GM18502 (cell line): ENCODE data around the gene CHD6.
"Not testable (repeated sequence)": the region's sequence is repeated elsewhere in the genome, so short reads cannot be mapped to it uniquely, and the experiment has no call there.

ENCODE experiments used
- ATAC-seq: cut with Tn5 transposase; IDR thresholded peaks from one replicate; pipeline ENCODE4 v1.9.1; 2021; ENCODE audit warnings: mild to moderate bottlenecking; ENCODE audit not compliant: unreplicated experiment, poor library complexity

Gene CHD6

GRCh38 chr20:41552295-41553068 lies 65.7 kb downstream of the CHD6 start:
- ATAC-seq, result no peak

DNA sequence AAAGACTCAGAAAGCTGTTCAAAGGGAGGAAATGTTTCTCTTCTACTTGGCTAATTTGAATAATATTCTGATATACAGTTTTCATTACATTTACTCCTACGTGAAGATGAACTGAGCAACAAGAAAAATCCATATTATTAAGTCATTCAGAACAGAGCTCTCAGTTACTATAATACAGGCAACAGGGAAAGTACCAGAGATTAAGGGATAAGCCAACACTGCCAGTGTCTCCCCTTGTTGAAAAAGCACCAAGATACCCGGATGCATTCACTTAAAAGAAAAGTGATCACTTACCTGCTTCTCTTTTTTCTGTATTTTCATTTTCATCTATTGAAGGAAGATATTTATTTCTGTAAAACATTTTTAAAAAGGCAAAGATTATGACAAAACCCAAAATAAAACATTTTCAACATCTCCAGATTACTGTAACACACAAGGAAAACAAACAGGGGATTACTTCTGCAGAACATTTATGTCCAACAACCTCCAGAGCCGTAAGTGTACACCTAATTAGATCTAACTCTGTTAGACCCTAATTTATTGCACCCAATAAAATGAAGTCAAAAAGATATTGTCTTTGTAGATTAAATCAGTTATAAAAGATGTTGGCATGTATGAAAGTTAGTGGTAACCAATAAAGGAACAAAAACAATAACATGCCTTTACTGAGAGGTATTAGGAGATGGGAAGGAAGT lies 67.0 kb downstream of the CHD6 start:
- ATAC-seq, result no peak

DNA sequence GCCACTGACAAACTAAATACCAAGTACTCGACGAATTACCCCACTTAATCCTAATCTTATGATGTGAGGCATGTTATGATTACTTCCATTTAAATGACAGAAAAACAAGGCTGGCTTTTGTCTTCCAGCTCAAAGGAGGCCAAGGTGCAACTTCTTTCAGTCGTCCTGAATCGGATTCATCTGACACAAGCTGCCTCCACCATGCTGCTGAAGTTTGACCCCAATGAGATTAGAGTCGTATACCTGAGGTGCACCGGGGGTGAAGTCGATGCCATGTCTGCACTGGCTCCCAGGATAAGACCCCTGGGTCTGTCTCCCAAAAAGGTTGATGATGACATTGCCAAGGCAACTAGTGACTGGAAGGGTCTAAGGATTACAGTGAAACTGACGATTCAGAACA lies 71.0 kb downstream of the CHD6 start:
- no peak for ATAC-seq

DNA sequence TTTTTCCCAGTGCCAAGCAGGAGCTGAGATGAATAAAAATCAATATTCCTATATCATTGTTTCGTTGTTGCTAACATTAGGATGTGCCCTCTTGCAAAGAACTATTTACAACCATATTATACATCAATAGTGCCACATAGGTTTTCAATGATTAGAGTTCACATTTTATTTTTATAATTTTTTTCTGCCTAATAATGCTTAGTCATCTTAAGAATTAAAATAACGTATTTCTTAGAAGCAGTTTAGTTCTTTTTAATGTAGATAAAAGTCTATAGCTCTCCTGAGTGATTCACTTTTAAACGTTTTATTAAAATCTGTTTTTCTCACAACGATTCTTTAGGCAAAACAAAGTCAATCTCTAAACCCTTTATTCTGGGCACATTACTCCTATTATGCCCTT lies 71.6 kb downstream of the CHD6 start:
- no peak for ATAC-seq

GRCh38 chr20:41544472-41544871 lies 73.7 kb downstream of the CHD6 start:
- no peak for ATAC-seq

DNA sequence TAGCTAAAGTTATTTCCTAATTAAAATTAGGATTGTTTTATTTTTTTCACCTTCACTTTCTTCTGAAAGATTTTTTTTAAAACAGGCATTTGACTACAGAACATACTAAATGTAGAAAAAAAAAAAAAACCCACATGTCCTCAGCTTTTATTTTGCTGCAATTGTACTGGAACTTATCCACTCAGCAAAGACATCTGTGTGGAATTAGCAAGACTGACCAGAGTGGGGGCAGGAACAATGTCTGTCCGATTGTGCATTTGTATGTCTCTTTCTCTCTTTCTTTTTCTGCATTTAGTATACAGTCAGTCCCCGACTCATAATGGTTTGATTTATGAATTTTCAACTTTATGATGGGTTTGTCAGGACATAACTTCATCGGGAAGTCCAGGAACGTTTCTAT lies 77.3 kb downstream of the CHD6 start:
- ATAC-seq, result no peak

DNA sequence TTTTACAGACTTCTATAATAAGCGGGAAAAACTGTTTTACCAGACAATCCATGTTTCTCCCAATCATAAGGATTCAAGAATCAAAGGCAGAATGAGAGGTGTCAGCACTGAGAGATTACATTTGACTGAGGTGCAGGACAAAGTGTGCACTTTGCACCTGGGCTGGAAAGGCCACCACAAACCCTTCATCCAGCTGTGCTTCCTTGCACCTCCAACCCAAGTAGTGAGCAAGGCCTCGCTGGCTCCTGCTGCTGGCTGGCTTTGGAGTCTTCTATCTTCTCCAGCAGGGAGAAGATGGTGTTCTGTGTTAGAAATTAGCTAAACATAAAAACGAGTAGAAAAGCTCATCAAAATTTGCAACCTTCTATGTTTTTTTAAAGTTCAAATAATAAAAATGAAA lies 77.7 kb downstream of the CHD6 start:
- ATAC-seq, result no peak

DNA sequence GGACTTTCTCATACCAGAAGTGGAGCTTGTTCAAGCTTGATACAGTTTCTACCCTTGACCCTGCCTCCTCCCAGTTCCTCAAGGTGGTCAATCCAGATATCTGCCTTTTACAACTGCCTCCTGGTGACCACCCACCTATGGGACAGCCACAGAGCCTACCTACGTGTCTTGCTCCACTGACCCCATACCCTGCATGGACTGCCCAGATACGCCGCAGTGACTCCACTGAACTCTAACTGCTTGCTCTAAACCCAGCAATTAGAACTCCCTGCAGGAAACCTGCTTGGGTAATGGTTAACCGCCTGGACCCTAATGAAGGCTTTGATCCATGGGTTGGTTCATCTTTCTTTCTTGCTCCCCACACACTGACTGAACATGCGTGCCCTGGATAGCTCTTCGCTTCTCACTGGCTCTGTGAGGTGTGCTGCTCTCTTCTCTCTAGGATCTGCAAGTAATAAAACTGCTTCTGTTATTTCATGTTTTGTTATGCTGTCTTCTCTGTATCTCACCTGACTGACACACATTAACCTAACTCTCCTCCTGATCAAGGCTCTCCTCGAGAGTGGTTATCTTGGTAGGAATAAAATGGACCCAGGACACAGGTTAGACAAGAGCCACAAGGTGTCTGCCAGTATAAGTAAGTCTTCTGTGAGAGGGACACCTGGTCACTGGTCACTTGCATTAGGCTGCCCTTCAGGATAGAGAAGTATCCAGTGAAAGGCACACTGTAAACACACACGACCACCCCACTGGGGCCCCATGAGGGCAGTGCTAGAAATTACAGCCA lies 79.2 kb downstream of the CHD6 start:
- ATAC-seq, result no peak

DNA sequence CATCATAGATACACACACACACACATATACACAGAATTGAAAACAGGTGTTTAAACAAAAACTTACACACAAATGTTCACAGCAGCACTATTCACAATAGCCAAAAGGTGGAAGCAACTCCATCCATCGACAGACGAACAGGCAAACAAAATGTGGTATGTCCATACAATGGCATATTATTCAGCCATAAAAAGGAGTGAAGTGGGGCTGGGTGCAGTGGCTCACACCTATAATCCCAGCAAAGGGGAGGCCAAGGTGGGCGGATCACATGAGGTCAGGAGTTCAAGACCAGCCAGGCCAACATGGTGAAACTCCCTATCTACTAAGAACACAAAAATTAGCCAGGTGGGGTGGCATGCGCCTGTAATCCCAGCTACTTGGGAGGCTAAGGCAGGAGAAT lies 80.3 kb downstream of the CHD6 start:
- ATAC-seq, result no peak

- not testable (repeated sequence) for ATAC-seq
These were observed 82.6 kb downstream of the CHD6 start for GRCh38 chr20:41535551-41535950.

DNA sequence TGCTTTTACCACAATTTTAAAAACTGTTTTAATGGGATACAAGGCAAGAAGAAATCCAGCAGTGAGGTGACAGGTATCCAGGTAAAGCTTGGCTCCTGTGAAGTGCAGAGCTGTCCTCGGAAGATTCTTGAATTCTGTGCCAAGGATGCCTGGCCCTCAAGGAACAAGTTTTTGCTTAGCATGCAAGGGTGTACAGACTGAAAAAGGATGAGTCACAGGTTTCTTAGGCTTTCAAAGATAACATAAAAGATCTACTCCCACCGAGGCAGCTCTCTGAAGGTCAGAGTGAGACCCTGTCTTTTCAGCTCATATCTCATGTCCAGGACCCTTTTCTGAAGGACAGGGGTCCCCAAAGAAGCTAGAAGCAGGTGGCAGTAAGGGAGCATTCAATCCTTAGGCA lies 83.3 kb downstream of the CHD6 start:
- no peak for ATAC-seq

DNA sequence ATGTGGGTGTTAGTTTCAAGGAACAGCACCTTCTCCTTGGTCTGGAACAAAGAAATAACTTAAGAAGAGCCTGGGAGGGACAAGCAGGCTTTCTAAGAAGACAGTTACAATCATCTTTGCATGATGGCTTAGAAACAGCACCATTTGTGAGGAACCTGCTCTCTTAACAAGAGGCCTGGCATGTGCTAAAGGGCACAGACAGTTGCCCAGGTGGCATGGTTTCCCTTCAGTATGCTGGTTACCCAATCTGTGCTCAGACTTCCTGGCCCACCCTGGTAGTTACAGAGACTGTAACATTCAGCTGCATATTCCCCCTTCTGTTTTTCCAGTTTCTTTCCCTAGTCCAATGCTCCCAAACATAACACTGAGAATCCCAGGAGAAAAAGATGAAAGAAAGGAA lies 84.0 kb downstream of the CHD6 start:
- no peak for ATAC-seq

GRCh38 chr20:41533537-41534136 lies 84.5 kb downstream of the CHD6 start:
- no peak for ATAC-seq

DNA sequence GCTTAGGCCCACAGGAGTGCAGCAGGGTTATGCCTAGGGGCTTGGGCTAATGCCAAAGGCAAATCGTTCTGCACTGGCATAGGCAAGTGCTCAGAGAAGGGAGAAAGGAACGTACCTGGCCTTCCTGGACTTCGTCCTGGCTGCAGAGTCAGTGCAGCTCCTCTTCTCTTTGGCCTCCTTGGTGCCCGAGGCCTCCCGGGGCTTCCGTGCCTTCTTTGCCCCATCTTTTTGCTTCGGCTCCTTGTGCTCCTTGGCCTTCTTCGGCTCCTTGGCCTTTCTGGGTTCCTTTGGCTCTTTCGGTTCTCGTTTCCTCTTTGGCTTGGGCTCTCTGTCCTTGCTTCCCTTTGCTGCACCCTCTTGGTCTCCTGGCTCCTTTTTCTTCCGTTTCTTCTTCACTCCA lies 85.2 kb downstream of the CHD6 start:
- no peak for ATAC-seq

DNA sequence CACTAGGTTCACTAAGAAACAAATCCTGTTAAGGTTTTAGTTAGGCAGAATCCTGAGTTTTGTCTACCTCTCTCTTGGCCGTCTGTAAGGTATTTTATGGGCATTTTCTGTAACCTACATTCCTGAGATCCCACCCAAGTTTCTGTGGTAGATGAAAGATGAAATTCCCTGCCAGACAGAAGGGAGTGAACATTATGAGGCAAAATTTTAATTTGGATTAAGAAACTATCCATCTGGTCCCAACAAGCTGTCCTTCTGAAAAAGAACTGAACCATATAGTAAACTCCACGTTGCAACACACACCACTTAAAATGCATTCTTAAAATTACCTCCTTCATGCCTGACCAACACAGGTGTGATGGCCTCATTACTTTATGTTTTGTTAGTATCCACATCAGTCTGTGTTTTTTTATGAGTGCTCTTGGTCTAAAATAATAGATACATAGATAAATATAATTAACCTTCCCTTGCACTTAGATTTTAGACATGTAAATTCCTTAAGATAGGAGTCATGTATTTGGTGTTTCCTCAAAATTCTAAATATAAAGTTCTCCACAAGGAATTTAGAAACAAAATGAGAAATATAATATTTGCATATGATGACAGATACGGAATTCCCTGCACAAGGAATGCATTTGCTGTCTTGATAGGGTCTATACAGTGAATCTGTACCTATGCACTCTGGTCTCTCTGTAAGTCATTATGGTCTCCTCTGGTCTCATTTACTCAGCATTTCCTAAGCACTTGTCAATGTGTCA lies 86.5 kb downstream of the CHD6 start:
- no peak for ATAC-seq

- no peak for ATAC-seq
These were observed 87.3 kb downstream of the CHD6 start for GRCh38 chr20:41530923-41531322.

DNA sequence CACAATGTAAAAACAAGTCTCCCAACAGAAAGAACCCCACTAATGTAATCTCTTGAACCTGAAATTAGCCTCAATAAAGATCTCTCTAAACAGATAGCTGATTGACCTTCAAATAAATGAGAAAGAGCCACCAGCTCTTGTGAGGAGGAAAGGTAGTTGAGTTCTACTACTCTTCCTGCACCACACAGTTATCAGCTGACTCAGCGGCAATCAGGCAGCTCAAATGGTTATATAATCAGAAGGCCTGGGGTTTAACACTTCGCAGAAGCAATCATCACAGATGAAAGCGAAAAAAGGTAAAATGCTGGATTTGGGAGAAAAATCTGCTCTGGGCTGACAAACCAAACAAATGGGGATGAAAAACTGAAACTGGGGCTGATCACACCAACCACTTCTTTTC lies 91.8 kb downstream of the CHD6 start:
- no peak for ATAC-seq

GRCh38 chr20:41524980-41525613 lies 93.1 kb downstream of the CHD6 start:
- no peak for ATAC-seq

DNA sequence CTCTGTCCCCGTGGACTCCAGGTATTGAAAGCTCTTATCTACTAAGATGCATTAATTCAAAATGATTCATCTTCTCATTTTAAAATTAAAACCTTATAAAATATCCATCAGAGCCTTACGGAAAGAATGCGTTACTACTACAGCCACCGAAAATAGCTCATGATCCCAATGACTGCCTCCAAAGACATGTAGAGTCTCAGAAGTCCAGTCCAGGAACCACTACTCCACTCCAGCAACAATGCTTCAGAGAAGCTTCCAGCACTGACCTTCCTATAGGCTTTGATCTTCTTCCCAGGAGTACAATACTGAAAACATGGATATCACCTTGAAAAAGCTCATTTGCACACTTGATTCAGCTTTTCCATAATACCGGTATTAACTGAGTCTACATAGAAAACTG lies 94.3 kb downstream of the CHD6 start:
- no peak for ATAC-seq

DNA sequence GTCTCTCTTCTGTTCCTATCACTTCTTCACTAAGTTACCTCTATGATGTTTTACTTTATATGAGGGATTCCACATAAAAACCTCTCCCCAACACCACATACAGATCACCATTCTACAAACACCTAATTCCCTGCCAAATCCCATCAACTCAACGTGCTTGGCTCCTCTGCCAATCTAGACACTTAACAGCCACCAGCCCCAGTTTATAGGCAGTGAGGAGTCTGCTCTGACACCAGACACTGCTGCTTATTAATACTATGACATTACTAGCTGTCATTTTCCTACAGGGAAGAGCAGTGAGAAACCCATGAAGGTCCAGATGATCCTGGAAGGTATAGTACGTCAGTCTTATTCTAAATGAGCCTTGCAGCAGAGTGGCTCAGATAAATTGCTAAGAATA lies 104.3 kb downstream of the CHD6 start:
- ATAC-seq, result no peak
